Measurements from ENCODE around the gene POU5F1.
"Not testable (repeated sequence)": the region's sequence is repeated elsewhere in the genome, so short reads cannot be mapped to it uniquely, and the experiment has no call there.

GRCh38 chr6:31164475-31165063 is 5.9 kb downstream of the POU5F1 start:
- TF ChIP-seq MAZ (IDR thresholded peaks at IDR 0.05; ENCODE audit: borderline replicate concordance, low read depth, low read length); MAFK (IDR thresholded peaks at IDR 0.05; ENCODE audit: partially characterized antibody): not testable (repeated sequence)
- TF ChIP-seq, protein P1, sequence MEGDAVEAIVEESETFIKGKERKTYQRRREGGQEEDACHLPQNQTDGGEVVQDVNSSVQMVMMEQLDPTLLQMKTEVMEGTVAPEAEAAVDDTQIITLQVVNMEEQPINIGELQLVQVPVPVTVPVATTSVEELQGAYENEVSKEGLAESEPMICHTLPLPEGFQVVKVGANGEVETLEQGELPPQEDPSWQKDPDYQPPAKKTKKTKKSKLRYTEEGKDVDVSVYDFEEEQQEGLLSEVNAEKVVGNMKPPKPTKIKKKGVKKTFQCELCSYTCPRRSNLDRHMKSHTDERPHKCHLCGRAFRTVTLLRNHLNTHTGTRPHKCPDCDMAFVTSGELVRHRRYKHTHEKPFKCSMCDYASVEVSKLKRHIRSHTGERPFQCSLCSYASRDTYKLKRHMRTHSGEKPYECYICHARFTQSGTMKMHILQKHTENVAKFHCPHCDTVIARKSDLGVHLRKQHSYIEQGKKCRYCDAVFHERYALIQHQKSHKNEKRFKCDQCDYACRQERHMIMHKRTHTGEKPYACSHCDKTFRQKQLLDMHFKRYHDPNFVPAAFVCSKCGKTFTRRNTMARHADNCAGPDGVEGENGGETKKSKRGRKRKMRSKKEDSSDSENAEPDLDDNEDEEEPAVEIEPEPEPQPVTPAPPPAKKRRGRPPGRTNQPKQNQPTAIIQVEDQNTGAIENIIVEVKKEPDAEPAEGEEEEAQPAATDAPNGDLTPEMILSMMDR (IDR thresholded peaks at IDR 0.05): not testable (repeated sequence)
